Caco-2 (cell line): ENCODE results near the gene TARBP2. TPM values are rescaled to one million over a fixed set of nuclear protein-coding genes. Genes with fewer than 3 reads are reported as not detected.

Experiments
- BruUV-seq: library from RNA; stranded (reverse); fragments of 400-500 nt; replicated peaks from 2 replicates; lab custom pipeline; 2021; lab: Mats Ljungman, UMichigan
- CTCF ChIA-PET: fragments of 300-600 bp; sonication (Branson Sonifier 250); formaldehyde crosslinking; loops from one replicate; lab custom pipeline; 2022; ENCODE audit warnings: antibody characterized with exemption; lab: Charles Lee
- POLR2A ChIA-PET: fragments of 300-600 bp; sonication (Branson Sonifier 250); formaldehyde crosslinking; loops from one replicate; lab custom pipeline; 2022; ENCODE audit warnings: antibody characterized with exemption; lab: Charles Lee
- DNase-seq, 2 experiments: peaks; one replicate each; pipeline versions ENCODE4 v3.0.0 to v3.0.0-alpha.2; 2020 to 2022
- H3K27me3 ChIP-seq: replicated peaks from 2 replicates; pipeline ENCODE4 v1.6.0; 2011; ENCODE audit warnings: low read length; ENCODE audit not compliant: control insufficient read depth, insufficient read depth
- H3K36me3 ChIP-seq: 2 replicates; pipeline ENCODE4 v1.5.1; 2011; ENCODE audit warnings: low read length; ENCODE audit not compliant: control insufficient read depth, insufficient read depth
- H3K4me1 ChIP-seq: fragments of 250-450 bp; sonication (Bioruptor Pico); 2 replicates; pipeline ENCODE4 v1.5.1; 2020; ENCODE audit warnings: mild to moderate bottlenecking
- H3K4me3 ChIP-seq: 2 replicates; pipeline ENCODE4 v1.5.1; 2011; ENCODE audit warnings: low read depth, mild to moderate bottlenecking, control low read depth, low read length
- H3K9me3 ChIP-seq: fragments of 250-450 bp; sonication (Bioruptor Pico); 2 replicates; pipeline ENCODE4 v1.5.1; 2020; ENCODE audit warnings: mild to moderate bottlenecking, moderate library complexity
- H3K27ac Mint-ChIP-seq: one replicate; pipeline ENCODE4 v1.8.0; 2022; ENCODE audit warnings: mixed read lengths; ENCODE audit not compliant: unreplicated experiment
- H3K27me3 Mint-ChIP-seq: one replicate; pipeline ENCODE4 v1.8.0; 2022; ENCODE audit warnings: mixed read lengths; ENCODE audit not compliant: insufficient read depth, unreplicated experiment
- H3K36me3 Mint-ChIP-seq: one replicate; pipeline ENCODE4 v1.8.0; 2022; ENCODE audit warnings: mild to moderate bottlenecking, mixed read lengths; ENCODE audit not compliant: insufficient read depth, unreplicated experiment
- H3K4me1 Mint-ChIP-seq: one replicate; pipeline ENCODE4 v1.8.0; 2022; ENCODE audit warnings: low read depth, mixed read lengths; ENCODE audit not compliant: unreplicated experiment
- H3K4me3 Mint-ChIP-seq: one replicate; pipeline ENCODE4 v1.8.0; 2022; ENCODE audit warnings: mild to moderate bottlenecking, moderate library complexity, mixed read lengths; ENCODE audit not compliant: unreplicated experiment
- H3K9me3 Mint-ChIP-seq: one replicate; pipeline ENCODE4 v1.8.0; 2022; ENCODE audit warnings: mixed read lengths; ENCODE audit not compliant: unreplicated experiment
- CTCF ChIP-seq, 2 experiments: fragments of 200-600 bp in 1 of 2; IDR thresholded peaks; 1 replicate in 1 of 2; 2 replicates in 1 of 2; pipeline versions ENCODE4 v1.5.1 to v1.8.0; 2011 to 2022; ENCODE audit warnings: antibody characterized with exemption in 1 of 2, control low read depth in 1 of 2, inconsistent platforms in 1 of 2, low read depth in 1 of 2, low read length in 1 of 2, mild to moderate bottlenecking in 1 of 2, moderate library complexity in 1 of 2; ENCODE audit not compliant: insufficient read depth in 1 of 2, severe bottlenecking in 1 of 2, unreplicated experiment in 1 of 2
- intact Hi-C: fragments of 100-400 bp; cut with micrococcal nuclease; formaldehyde crosslinking; loops from one replicate; pipeline ENCODE4 v1.10.0; 2022; ENCODE audit not compliant: unreplicated experiment
- total RNA-seq: library from RNA; stranded (reverse); gene quantifications from 2 replicates; pipeline ENCODE4 v1.2.3, GENCODE V29; 2022

The TARBP2 gene
- total RNA-seq, 1 experiment from 2014 or later: 50.7 TPM

GRCh38 chr12:53515291-53515680 is 14.2 kb downstream of the TARBP2 start:
- intact Hi-C loops: no loop called here
- peaks cover 7% of the 10 kb centered on the region for H3K36me3 Mint-ChIP-seq
- Histone ChIP-seq H3K36me3 (peaks cover 1% of the 10 kb centered on the region; the same call in 1 of the 2 replicates), H3K4me3 (no peak overlapping the region), H3K27me3 (no peaks in the 10 kb centered on the region), H3K9me3 (no peaks in the 10 kb centered on the region), H3K4me1 (no peaks in the 10 kb centered on the region)
- H3K9me3 Mint-ChIP-seq: no peaks in the 10 kb centered on the region
- no peak overlapping the region for H3K4me3 Mint-ChIP-seq
- no peaks in the 10 kb centered on the region for H3K4me1 Mint-ChIP-seq
- TF ChIP-seq CTCF (IDR thresholded peaks at IDR 0.05; ENCODE audit: insufficient read depth in 1 of 2, low read depth in 1 of 2, low read length in 1 of 2, severe bottlenecking in 1 of 2, unreplicated experiment in 1 of 2): no peak
- ChIA-PET POLR2A (no interaction called here), CTCF (no interaction called here)
- H3K27me3 Mint-ChIP-seq: no peaks in the 10 kb centered on the region
- no TSS peak for BruUV-seq
- no peak for DNase-seq
- H3K27ac Mint-ChIP-seq: no peak overlapping the region

- BruUV-seq: no TSS peak
- DNase-seq: no peak
- H3K4me3 ChIP-seq: no peak overlapping the region
- H3K4me1 Mint-ChIP-seq: no peaks in the 10 kb centered on the region
- no peaks in the 10 kb centered on the region for H3K9me3 Mint-ChIP-seq
- H3K27me3 Mint-ChIP-seq: no peaks in the 10 kb centered on the region
- ChIA-PET CTCF (interaction anchor here (0.9 kb wide), 1 partner anchor 8 kb away, joined by 4 read pairs; no protein-coding TSS in a partner anchor), POLR2A (no interaction called here)
- no peak overlapping the region for H3K27ac Mint-ChIP-seq
- no peak for TF ChIP-seq CTCF (IDR thresholded peaks at IDR 0.05; ENCODE audit: insufficient read depth in 1 of 2, low read depth in 1 of 2, low read length in 1 of 2, severe bottlenecking in 1 of 2, unreplicated experiment in 1 of 2)
- H3K4me1 ChIP-seq: no peaks in the 10 kb centered on the region
- H3K36me3 Mint-ChIP-seq: peaks cover 20% of the 10 kb centered on the region
- H3K4me3 Mint-ChIP-seq: no peak overlapping the region
- peaks cover under 1% of the 10 kb centered on the region for H3K36me3 ChIP-seq
- H3K9me3 ChIP-seq: no peaks in the 10 kb centered on the region
- intact Hi-C loops: no loop called here
- no peaks in the 10 kb centered on the region for H3K27me3 ChIP-seq
Measured at GRCh38 chr12:53516758-53517455, 15.8 kb downstream of the TARBP2 start.

GRCh38 chr12:53518381-53518780 is 17.3 kb downstream of the TARBP2 start:
- Mint-ChIP-seq H3K4me3 (no peak overlapping the region), H3K36me3 (peaks cover 28% of the 10 kb centered on the region), H3K9me3 (no peaks in the 10 kb centered on the region), H3K27ac (no peak overlapping the region), H3K4me1 (no peaks in the 10 kb centered on the region), H3K27me3 (no peaks in the 10 kb centered on the region)
- ChIA-PET CTCF (no interaction called here), POLR2A (no interaction called here)
- Histone ChIP-seq H3K4me3 (no peak overlapping the region), H3K9me3 (no peaks in the 10 kb centered on the region), H3K36me3 (no peaks in the 10 kb centered on the region; the same call in none of the 2 replicates), H3K27me3 (no peaks in the 10 kb centered on the region), H3K4me1 (no peaks in the 10 kb centered on the region)
- intact Hi-C loops: no loop called here
- no peak for DNase-seq
- TF ChIP-seq CTCF (IDR thresholded peaks at IDR 0.05; ENCODE audit: insufficient read depth in 1 of 2, low read depth in 1 of 2, low read length in 1 of 2, severe bottlenecking in 1 of 2, unreplicated experiment in 1 of 2): no peak
- BruUV-seq: no TSS peak
